Stimulated activated CD8-positive, alpha-beta memory T cell treated with anti-CD3 and anti-CD28 coated beads, Interleukin-15, amount 100 ng/mL, for 1 hour (primary cell): ENCODE measurements around the gene CDH22.

Experiments
- DNase-seq: peaks from one replicate; pipeline ENCODE4 v3.0.0-alpha.2; 2020; ENCODE audit warnings: low read depth

CDH22 gene

GRCh38 chr20:46299078-46299477 lies 9.2 kb downstream of the CDH22 start:
- no peak for DNase-seq

- DNase-seq = no peak
These were observed 9.9 kb downstream of the CDH22 start for GRCh38 chr20:46298374-46298773.

GRCh38 chr20:46296526-46297250 lies 11.6 kb downstream of the CDH22 start:
- DNase-seq = no peak

- no peak for DNase-seq
These were observed 15.2 kb downstream of the CDH22 start for GRCh38 chr20:46293084-46293483.

- no peak for DNase-seq
These were observed 16.9 kb downstream of the CDH22 start for GRCh38 chr20:46291401-46291800.

- DNase-seq = no peak
These were observed 18.9 kb downstream of the CDH22 start for GRCh38 chr20:46289432-46289831.

- no peak for DNase-seq
These were observed 21.3 kb downstream of the CDH22 start for GRCh38 chr20:46286977-46287376.

GRCh38 chr20:46286382-46286781 lies 21.9 kb downstream of the CDH22 start:
- no peak for DNase-seq

- no peak for DNase-seq
These were observed 22.6 kb downstream of the CDH22 start for GRCh38 chr20:46285740-46286139.

- DNase-seq = no peak
These were observed 23.2 kb downstream of the CDH22 start for GRCh38 chr20:46285072-46285471.

- no peak for DNase-seq
These were observed 24.3 kb downstream of the CDH22 start for GRCh38 chr20:46284040-46284427.

GRCh38 chr20:46283426-46284039 lies 24.8 kb downstream of the CDH22 start:
- no peak for DNase-seq

GRCh38 chr20:46282669-46283068 lies 25.6 kb downstream of the CDH22 start:
- DNase-seq = no peak

GRCh38 chr20:46279103-46279502 lies 29.2 kb downstream of the CDH22 start:
- DNase-seq = no peak

- DNase-seq = no peak
These were observed 30.7 kb downstream of the CDH22 start for GRCh38 chr20:46277602-46278001.

GRCh38 chr20:46276531-46276930 lies 31.8 kb downstream of the CDH22 start:
- no peak for DNase-seq

- DNase-seq = no peak
These were observed 33.2 kb downstream of the CDH22 start for GRCh38 chr20:46275091-46275490.

GRCh38 chr20:46273717-46274116 lies 34.6 kb downstream of the CDH22 start:
- DNase-seq = no peak

GRCh38 chr20:46272389-46273047 lies 35.8 kb downstream of the CDH22 start:
- DNase-seq = no peak

- no peak for DNase-seq
These were observed 37.1 kb downstream of the CDH22 start for GRCh38 chr20:46270977-46271744.

- no peak for DNase-seq
These were observed 38.9 kb downstream of the CDH22 start for GRCh38 chr20:46269372-46269771.

GRCh38 chr20:46268662-46269061 lies 39.6 kb downstream of the CDH22 start:
- DNase-seq = no peak
